IMR-90 (cell line): ENCODE results near the gene XPO6. TPM values are rescaled to one million over a fixed set of nuclear protein-coding genes. Genes with fewer than 3 reads are reported as not detected.

Experiments used
- ATAC-seq: fragments of 200-7000 bp; cut with Tn5 transposase; 2 replicates; pipeline ENCODE4 v1.9.1; 2020; ENCODE audit warnings: low read depth, mild to moderate bottlenecking, moderate library complexity
- BruUV-seq: library from RNA; stranded (reverse); fragments of 400-500 nt; replicated peaks from 2 replicates; lab custom pipeline; 2021; lab: Mats Ljungman, UMichigan
- CTCF ChIA-PET: fragments of 300-600 bp; formaldehyde crosslinking; extraction: SDS; loops from one replicate; lab custom pipeline; 2021; ENCODE audit warnings: antibody characterized with exemption; lab: Yijun Ruan, JAX
- POLR2A ChIA-PET: fragments of 300-600 bp; sonication (Branson Sonifier 250); formaldehyde crosslinking; loops from one replicate; lab custom pipeline; 2022; ENCODE audit warnings: antibody characterized with exemption; ENCODE audit not compliant: unreplicated experiment; lab: Charles Lee
- DNase-seq: peaks from one replicate; pipeline ENCODE4 v3.0.0; 2013
- H2AFZ ChIP-seq: replicated peaks from 2 replicates; pipeline ENCODE3; 2013; ENCODE audit warnings: low read length, mild to moderate bottlenecking; ENCODE audit not compliant: poor library complexity
- H2AK5ac ChIP-seq: 2 replicates; pipeline ENCODE4 v1.6.1; 2013; ENCODE audit warnings: low read depth, low read length, inconsistent platforms
- H2AK9ac ChIP-seq: replicated peaks from 2 replicates; pipeline ENCODE3; 2013; ENCODE audit warnings: mild to moderate bottlenecking, low read depth, low read length, moderate library complexity; ENCODE audit not compliant: poor library complexity
- H2BK120ac ChIP-seq: 2 replicates; pipeline ENCODE4 v1.6.1; 2013; ENCODE audit warnings: low read depth, low read length, inconsistent platforms
- H2BK15ac ChIP-seq: 3 replicates; pipeline ENCODE4 v1.6.1; 2013; ENCODE audit warnings: low read depth, low read length, inconsistent platforms
- H2BK20ac ChIP-seq: 2 replicates; pipeline ENCODE4 v1.6.1; 2013; ENCODE audit warnings: low read depth, mild to moderate bottlenecking, inconsistent platforms, low read length, moderate library complexity
- H2BK5ac ChIP-seq: 2 replicates; pipeline ENCODE4 v1.6.1; 2013; ENCODE audit warnings: mild to moderate bottlenecking, low read depth, low read length, inconsistent platforms; ENCODE audit not compliant: poor library complexity, severe bottlenecking
- H3K14ac ChIP-seq: replicated peaks from 2 replicates; pipeline ENCODE4 v1.6.1; 2013; ENCODE audit warnings: low read depth, low read length, inconsistent platforms
- H3K18ac ChIP-seq: 2 replicates; pipeline ENCODE4 v1.6.1; 2013; ENCODE audit warnings: low read depth, low read length, control low read depth
- H3K23ac ChIP-seq: 2 replicates; pipeline ENCODE4 v1.6.1; 2013; ENCODE audit warnings: low read depth, low read length, inconsistent platforms
- H3K27ac ChIP-seq: 2 replicates; pipeline ENCODE4 v1.5.1; 2013; ENCODE audit warnings: mild to moderate bottlenecking, control low read depth, low read length; ENCODE audit not compliant: insufficient read depth
- H3K27me3 ChIP-seq: 2 replicates; pipeline ENCODE4 v1.6.1; 2013; ENCODE audit warnings: low read length; ENCODE audit not compliant: control insufficient read depth, insufficient read depth
- H3K36me3 ChIP-seq: 2 replicates; pipeline ENCODE4 v1.6.1; 2013; ENCODE audit warnings: low read length, mixed read lengths; ENCODE audit not compliant: control insufficient read depth, insufficient read depth
- H3K4ac ChIP-seq: 2 replicates; pipeline ENCODE4 v1.6.1; 2013; ENCODE audit warnings: low read depth, low read length, inconsistent platforms
- H3K4me1 ChIP-seq: 2 replicates; pipeline ENCODE4 v1.6.1; 2013; ENCODE audit warnings: low read length, mixed read lengths; ENCODE audit not compliant: control insufficient read depth, insufficient read depth
- H3K4me2 ChIP-seq: 2 replicates; pipeline ENCODE4 v1.6.1; 2013; ENCODE audit warnings: low read depth, mild to moderate bottlenecking, control low read depth, low read length, moderate library complexity
- H3K4me3 ChIP-seq: 2 replicates; pipeline ENCODE4 v1.5.1; 2013; ENCODE audit warnings: low read depth, mild to moderate bottlenecking, control low read depth, low read length, moderate library complexity; ENCODE audit not compliant: insufficient read depth
- H3K56ac ChIP-seq: 2 replicates; pipeline ENCODE4 v1.6.1; 2013; ENCODE audit warnings: low read length, inconsistent platforms; ENCODE audit not compliant: insufficient read depth; ENCODE audit errors: extremely low read depth
- H3K79me1 ChIP-seq, 2 experiments: 2 replicates each; pipeline ENCODE4 v1.6.1; 2013; ENCODE audit warnings: low read length in 2 of 2, inconsistent platforms in 1 of 2, low read depth in 1 of 2
- H3K9ac ChIP-seq: 2 replicates; pipeline ENCODE4 v1.6.1; 2013; ENCODE audit warnings: low read depth, low read length, control low read depth
- H3K9me1 ChIP-seq: 2 replicates; pipeline ENCODE4 v1.6.1; 2013; ENCODE audit warnings: low read length, inconsistent platforms; ENCODE audit not compliant: insufficient read depth
- H3K9me3 ChIP-seq: 2 replicates; pipeline ENCODE4 v1.6.1; 2013; ENCODE audit warnings: low read length; ENCODE audit not compliant: control insufficient read depth, insufficient read depth
- H4K20me1 ChIP-seq: 2 replicates; pipeline ENCODE4 v1.6.1; 2013; ENCODE audit warnings: low read length, inconsistent platforms; ENCODE audit not compliant: insufficient read depth
- H4K5ac ChIP-seq: 2 replicates; pipeline ENCODE4 v1.6.1; 2013; ENCODE audit warnings: mild to moderate bottlenecking, low read depth, low read length, control low read depth
- H4K8ac ChIP-seq, 2 experiments: 2 replicates each; pipeline ENCODE4 v1.6.1; 2013; ENCODE audit warnings: low read depth in 2 of 2, low read length in 2 of 2, control low read depth in 1 of 2, inconsistent platforms in 1 of 2
- H4K91ac ChIP-seq: 2 replicates; pipeline ENCODE4 v1.6.1; 2013; ENCODE audit warnings: low read depth, low read length, inconsistent platforms; ENCODE audit not compliant: insufficient read depth
- CTCF ChIP-seq: conservative IDR thresholded peaks from 2 replicates; pipeline ENCODE4 v1.5.1; 2012; ENCODE audit warnings: mild to moderate bottlenecking, low read depth, low read length, improper control_type of control experiment
- MXI1 ChIP-seq: IDR thresholded peaks from 2 replicates; pipeline ENCODE4 v1.6.1; 2012; ENCODE audit warnings: low read depth, mild to moderate bottlenecking, low read length, moderate library complexity, borderline replicate concordance
- POLR2A ChIP-seq: IDR thresholded peaks from 2 replicates; pipeline ENCODE4 v1.6.1; 2012; ENCODE audit warnings: mild to moderate bottlenecking, low read depth, low read length
- RAD21 ChIP-seq: IDR thresholded peaks from 2 replicates; pipeline ENCODE4 v1.6.1; 2012; ENCODE audit warnings: low read length, improper control_type of control experiment
- SMC3 ChIP-seq: fragments of 150-350 bp; IDR thresholded peaks from 2 replicates; pipeline ENCODE4 v1.6.1; 2016; ENCODE audit warnings: low read depth, mild to moderate bottlenecking, antibody characterized with exemption, low read length, moderate library complexity
- WGBS, 2 experiments: methylation state at CpG; one replicate each; pipeline versions ENCODE4 v1.1.5 to v1.1.7; 2013; ENCODE audit warnings: missing lambda C conversion rate in 2 of 2; ENCODE audit not compliant: insufficient read length in 1 of 2; ENCODE audit errors: extremely low coverage in 2 of 2; 5-methylcytosine and 5-hydroxymethylcytosine counted together
- dilution Hi-C: fragments of 300-500 bp; cut with HindIII; formaldehyde crosslinking; loops from one replicate; pipeline ENCODE4 v1.14.3; 2018; ENCODE audit warnings: low sequenced_read_pairs; ENCODE audit not compliant: unreplicated experiment
- in situ Hi-C: fragments of 300-500 bp; cut with MboI; formaldehyde crosslinking; loops from 3 replicates; pipeline ENCODE4 v1.14.3; 2019; ENCODE audit warnings: low sequenced_read_pairs, inconsistent platforms, mixed read lengths
- intact Hi-C: fragments of 100-400 bp; cut with micrococcal nuclease; formaldehyde crosslinking; loops from 2 replicates; pipeline ENCODE4 v1.10.0; 2022
- polyA plus RNA-seq, 3 experiments: library from polyadenylated mRNA; depleted of rRNA; stranded (reverse); fragments of >200 nt; gene quantifications; 2 replicates each; pipeline ENCODE4 v1.2.3, GENCODE V29; 2012; ENCODE audit warnings: low replicate concordance in 1 of 3
- total RNA-seq: library from RNA; depleted of rRNA; stranded (reverse); fragments of >200 nt; gene quantifications from 2 replicates; pipeline ENCODE4 v1.2.3, GENCODE V29; 2012

XPO6 gene
- total and polyA plus RNA-seq, 2 of the 4 experiments (the other 2 are of a cell fraction) = 108 to 184 TPM

- H3K14ac ChIP-seq = no peak overlapping the region
- no peak overlapping the region for H2AK9ac ChIP-seq
- no peak overlapping the region for H2BK5ac ChIP-seq
- 40% methylated on average over 2 of the region's 6 CpGs; no CpG with 5 or more reads in 1 of the 2 experiments for WGBS, 2 experiments
- no peaks in the 10 kb centered on the region for H3K36me3 ChIP-seq
- no TSS peak for BruUV-seq
- intact Hi-C loops = no loop called here
- H4K8ac ChIP-seq = no peak overlapping the region
- H3K79me1 ChIP-seq = no peaks in the 10 kb centered on the region
- no peak overlapping the region for H2BK20ac ChIP-seq
- no peak overlapping the region for H3K4me3 ChIP-seq
- no peak overlapping the region for H3K27ac ChIP-seq
- no peak overlapping the region for H4K91ac ChIP-seq
- no peak for TF ChIP-seq POLR2A
- no peak for TF ChIP-seq SMC3
- TF ChIP-seq RAD21 = no peak
- no peak for TF ChIP-seq MXI1
- no peak for TF ChIP-seq CTCF
- no peak overlapping the region for H2AFZ ChIP-seq
- H3K4ac ChIP-seq = no peak overlapping the region
- ChIA-PET POLR2A (no interaction called here), CTCF (no interaction called here)
- H2BK15ac ChIP-seq = no peak overlapping the region
- dilution Hi-C loops = no loop called here
- H4K20me1 ChIP-seq = no peaks in the 10 kb centered on the region
- H3K18ac ChIP-seq = no peak overlapping the region
- peaks cover 2% of the 10 kb centered on the region; the same call in 1 of the 2 replicates for H3K9me3 ChIP-seq
- no peak overlapping the region for H3K4me2 ChIP-seq
- no peak overlapping the region; the same call in 1 of the 2 replicates for H3K56ac ChIP-seq
- H3K4me1 ChIP-seq = no peaks in the 10 kb centered on the region
- H2AK5ac ChIP-seq = no peak overlapping the region
- peaks cover 18% of the 10 kb centered on the region for H3K27me3 ChIP-seq
- ATAC-seq = no peak
- no peak overlapping the region for H3K9ac ChIP-seq
- no peak for DNase-seq
- H3K23ac ChIP-seq = no peak overlapping the region
- in situ Hi-C loops = loop anchor here (10.0 kb wide), 2 partner anchors 103 to 443 kb away; no protein-coding TSS in a partner anchor
- no peak overlapping the region for H2BK120ac ChIP-seq
- H3K9me1 ChIP-seq = no peaks in the 10 kb centered on the region
- no peak overlapping the region for H4K5ac ChIP-seq
Measured at GRCh38 chr16:28078261-28078660, 133.5 kb downstream of the XPO6 start.
